PC-9 (cell line): ENCODE results near the gene TBC1D10B.

ENCODE experiments used
- CTCF ChIP-seq: fragments of 200-600 bp; sonication (generic); conservative IDR thresholded peaks from 2 replicates; pipeline ENCODE4 v1.6.1; 2017; ENCODE audit warnings: mixed run types, antibody characterized with exemption, mild to moderate bottlenecking, moderate library complexity
- EZH2 ChIP-seq: fragments of 200-600 bp; sonication (generic); IDR thresholded peaks from 2 replicates; pipeline ENCODE4 v1.8.0; 2017; ENCODE audit warnings: antibody characterized with exemption, low read depth

GRCh38 chr16:30409125-30410060, 39.1 kb upstream of the TBC1D10B start:
- TF ChIP-seq CTCF (peak; percentile 95), EZH2 (no peak)
